OCI-LY7 (cell line): ENCODE data around the gene PCK1. TPM values are rescaled to one million over a fixed set of nuclear protein-coding genes. Genes with fewer than 3 reads are reported as not detected.

ENCODE experiments used
- BruUV-seq: library from RNA; stranded (reverse); fragments of 400-500 nt; replicated peaks from 2 replicates; lab custom pipeline; 2021; lab: Mats Ljungman, UMichigan
- CTCF ChIA-PET: fragments of 300-600 bp; sonication (Branson Sonifier 250); formaldehyde crosslinking; loops from one replicate; lab custom pipeline; 2022; ENCODE audit warnings: antibody characterized with exemption; ENCODE audit not compliant: unreplicated experiment; lab: Charles Lee
- POLR2A ChIA-PET: fragments of 300-600 bp; sonication (Branson Sonifier 250); formaldehyde crosslinking; loops from one replicate; lab custom pipeline; 2022; ENCODE audit warnings: antibody characterized with exemption; lab: Charles Lee
- DNase-seq: peaks from one replicate; pipeline ENCODE4 v3.0.0-alpha.2; 2015; ENCODE audit warnings: low spot score
- H2AFZ ChIP-seq: fragments of 200-600 bp; sonication (generic), shearing (Covaris generic); 2 replicates; pipeline ENCODE4 v1.6.1; 2014; ENCODE audit warnings: mild to moderate bottlenecking, antibody characterized with exemption, low read length, moderate library complexity
- H3K27ac ChIP-seq: fragments of 200-600 bp; sonication (generic); 2 replicates; pipeline ENCODE4 v1.5.1; 2014; ENCODE audit warnings: mixed run types, low read depth, mild to moderate bottlenecking, moderate library complexity, low read length, inconsistent platforms; ENCODE audit not compliant: poor library complexity, severe bottlenecking
- H3K36me3 ChIP-seq: fragments of 200-600 bp; sonication (generic); 2 replicates; pipeline ENCODE4 v1.6.1; 2014; ENCODE audit warnings: mild to moderate bottlenecking, antibody characterized with exemption, low read length, moderate library complexity, mixed read lengths; ENCODE audit not compliant: insufficient read depth
- H3K4me1 ChIP-seq: fragments of 200-600 bp; sonication (generic); 2 replicates; pipeline ENCODE4 v1.5.1; 2014; ENCODE audit warnings: mild to moderate bottlenecking, low read length; ENCODE audit not compliant: insufficient read depth, poor library complexity, severe bottlenecking
- H3K4me2 ChIP-seq: fragments of 200-600 bp; sonication (generic); 2 replicates; pipeline ENCODE4 v1.6.1; 2014; ENCODE audit warnings: mild to moderate bottlenecking, low read length
- H3K4me3 ChIP-seq: fragments of 200-600 bp; sonication (generic); 2 replicates; pipeline ENCODE4 v1.5.1; 2014; ENCODE audit warnings: mild to moderate bottlenecking, low read depth, low read length; ENCODE audit not compliant: poor library complexity, severe bottlenecking
- H3K79me2 ChIP-seq: fragments of 200-600 bp; sonication (generic); 2 replicates; pipeline ENCODE4 v1.6.1; 2016; ENCODE audit warnings: low read depth, mild to moderate bottlenecking, low read length, moderate library complexity, mixed read lengths; ENCODE audit not compliant: insufficient read depth
- H3K9me2 ChIP-seq: fragments of 200-600 bp; sonication (generic); 2 replicates; pipeline ENCODE4 v1.6.1; 2016; ENCODE audit warnings: mild to moderate bottlenecking, low read length, mixed read lengths; ENCODE audit not compliant: insufficient read depth
- H3K9me3 ChIP-seq: fragments of 200-600 bp; sonication (generic); 2 replicates; pipeline ENCODE4 v1.6.1; 2014; ENCODE audit warnings: mild to moderate bottlenecking, mixed run types, low read length, mixed read lengths
- H4K20me1 ChIP-seq: fragments of 200-600 bp; sonication (generic); 2 replicates; pipeline ENCODE4 v1.6.1; 2014; ENCODE audit warnings: mild to moderate bottlenecking, antibody characterized with exemption, low read length, moderate library complexity, mixed read lengths; ENCODE audit not compliant: insufficient read depth
- EZH2phosphoT487 ChIP-seq: fragments of 200-600 bp; sonication (generic); IDR thresholded peaks from 2 replicates; pipeline ENCODE4 v1.6.1; 2018; ENCODE audit warnings: low read depth, borderline replicate concordance, mild to moderate bottlenecking, mixed run types, antibody characterized with exemption, low read length, moderate library complexity, mixed read lengths
- intact Hi-C: fragments of 100-400 bp; cut with micrococcal nuclease; formaldehyde crosslinking; loops from one replicate; pipeline ENCODE4 v1.10.0; 2022; ENCODE audit not compliant: unreplicated experiment
- total RNA-seq, 2 experiments: library from RNA; depleted of rRNA in 1 of 2; stranded (reverse); fragments of >200 nt in 1 of 2; shearing (Covaris generic) in 1 of 2; gene quantifications; 2 replicates each; pipeline ENCODE4 v1.2.3, GENCODE V29; 2014 to 2022
- TF ChIP-seq, protein P1 (sequence below): fragments of 200-600 bp; sonication (generic); conservative IDR thresholded peaks from 2 replicates; pipeline ENCODE4 v1.5.1; 2014; ENCODE audit warnings: mild to moderate bottlenecking, antibody characterized with exemption, low read length, moderate library complexity, mixed read lengths

Gene PCK1
- total RNA-seq, 2 experiments from 2014 or later = 6.9 to 13.0 TPM

DNA sequence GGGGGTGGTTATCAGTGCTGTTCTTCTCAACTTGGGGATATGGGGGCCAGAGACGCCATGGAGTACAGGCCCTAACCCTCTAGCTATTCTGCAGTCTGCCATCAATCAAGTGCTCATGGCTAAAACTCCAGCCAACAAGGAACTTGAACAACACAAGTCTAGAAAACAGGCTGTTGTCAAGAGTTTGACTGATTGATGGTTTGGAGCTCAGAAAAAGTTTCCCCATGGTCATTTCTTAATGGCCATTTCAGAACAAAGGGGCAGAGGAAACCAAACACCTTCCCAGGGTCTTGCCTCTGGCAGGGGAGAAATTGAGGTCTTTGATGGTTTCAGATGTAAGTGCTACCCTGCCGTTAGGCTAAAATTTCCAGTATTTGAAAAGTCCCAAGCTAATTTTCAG lies 15.1 kb downstream of the PCK1 start:
- H3K9me2 ChIP-seq = no peaks in the 10 kb centered on the region
- H3K36me3 ChIP-seq = no peaks in the 10 kb centered on the region
- DNase-seq = no peak
- no peak overlapping the region for H2AFZ ChIP-seq
- H3K4me1 ChIP-seq = no peaks in the 10 kb centered on the region
- H3K79me2 ChIP-seq = no peaks in the 10 kb centered on the region
- H4K20me1 ChIP-seq = no peaks in the 10 kb centered on the region; the same call in 1 of the 2 replicates
- H3K4me2 ChIP-seq = no peak overlapping the region
- POLR2A ChIA-PET = no interaction called here
- CTCF ChIA-PET = no interaction called here
- no peak for TF ChIP-seq EZH2phosphoT487
- TF ChIP-seq, protein P1, sequence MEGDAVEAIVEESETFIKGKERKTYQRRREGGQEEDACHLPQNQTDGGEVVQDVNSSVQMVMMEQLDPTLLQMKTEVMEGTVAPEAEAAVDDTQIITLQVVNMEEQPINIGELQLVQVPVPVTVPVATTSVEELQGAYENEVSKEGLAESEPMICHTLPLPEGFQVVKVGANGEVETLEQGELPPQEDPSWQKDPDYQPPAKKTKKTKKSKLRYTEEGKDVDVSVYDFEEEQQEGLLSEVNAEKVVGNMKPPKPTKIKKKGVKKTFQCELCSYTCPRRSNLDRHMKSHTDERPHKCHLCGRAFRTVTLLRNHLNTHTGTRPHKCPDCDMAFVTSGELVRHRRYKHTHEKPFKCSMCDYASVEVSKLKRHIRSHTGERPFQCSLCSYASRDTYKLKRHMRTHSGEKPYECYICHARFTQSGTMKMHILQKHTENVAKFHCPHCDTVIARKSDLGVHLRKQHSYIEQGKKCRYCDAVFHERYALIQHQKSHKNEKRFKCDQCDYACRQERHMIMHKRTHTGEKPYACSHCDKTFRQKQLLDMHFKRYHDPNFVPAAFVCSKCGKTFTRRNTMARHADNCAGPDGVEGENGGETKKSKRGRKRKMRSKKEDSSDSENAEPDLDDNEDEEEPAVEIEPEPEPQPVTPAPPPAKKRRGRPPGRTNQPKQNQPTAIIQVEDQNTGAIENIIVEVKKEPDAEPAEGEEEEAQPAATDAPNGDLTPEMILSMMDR = no peak
- H3K4me3 ChIP-seq = no peak overlapping the region
- H3K9me3 ChIP-seq = no peaks in the 10 kb centered on the region
- intact Hi-C loops = no loop called here
- no peak overlapping the region for H3K27ac ChIP-seq
- no TSS peak for BruUV-seq

DNA sequence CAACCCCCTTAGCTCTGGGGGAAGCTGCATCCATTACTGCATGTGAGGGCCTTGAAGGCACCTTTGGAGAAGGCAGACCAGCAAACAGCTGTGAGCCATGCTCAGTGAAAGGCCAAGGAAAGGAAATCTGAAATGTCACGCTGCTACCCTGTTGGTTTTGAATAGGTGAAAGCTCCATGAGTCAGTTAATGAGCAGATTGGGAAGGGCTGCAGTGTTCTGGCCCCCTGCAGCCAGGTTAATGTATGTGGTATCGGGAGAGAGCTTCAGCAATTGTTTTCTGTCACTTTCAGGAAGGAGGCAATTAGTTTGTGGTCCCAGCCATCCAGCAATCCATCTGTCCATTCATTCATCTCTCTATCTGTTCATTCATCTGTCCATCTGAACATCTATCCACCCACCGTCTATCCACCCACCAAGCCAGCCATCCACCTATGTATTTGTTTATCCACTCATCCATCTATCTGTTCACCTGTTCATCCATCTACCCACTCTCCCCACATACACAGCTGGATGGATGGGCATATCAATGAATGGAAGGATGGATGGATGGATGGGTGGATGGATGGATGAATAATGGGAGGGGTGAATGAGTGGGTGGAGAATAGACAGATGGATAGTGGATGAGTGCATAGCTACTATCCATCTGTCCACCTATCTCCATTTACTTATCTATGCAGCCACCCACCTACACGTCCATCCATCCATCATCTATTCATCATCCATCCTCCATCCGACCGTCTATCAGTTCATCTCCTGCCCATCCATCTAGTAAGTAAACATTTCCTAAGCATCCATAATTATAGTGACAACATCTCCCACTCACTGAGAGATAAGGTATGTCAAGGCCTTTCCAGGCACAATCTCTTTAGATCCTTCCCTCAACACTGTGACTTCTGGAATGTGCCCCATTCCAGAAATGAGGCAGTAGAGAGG lies 16.0 kb downstream of the PCK1 start:
- ChIA-PET POLR2A (no interaction called here), CTCF (no interaction called here)
- intact Hi-C loops = no loop called here
- Histone ChIP-seq H3K27ac (no peak overlapping the region), H3K9me3 (no peaks in the 10 kb centered on the region), H3K36me3 (no peaks in the 10 kb centered on the region), H3K4me1 (no peaks in the 10 kb centered on the region), H3K4me3 (no peak overlapping the region), H3K4me2 (no peak overlapping the region), H3K9me2 (no peaks in the 10 kb centered on the region), H2AFZ (no peak overlapping the region), H3K79me2 (no peaks in the 10 kb centered on the region), H4K20me1 (no peaks in the 10 kb centered on the region; the same call in 1 of the 2 replicates)
- BruUV-seq = no TSS peak
- DNase-seq = no peak
- TF ChIP-seq, protein P1 = no peak
- TF ChIP-seq EZH2phosphoT487 = no peak
